ENCODE results near the gene BMP5. TPM values are rescaled to one million over a fixed set of nuclear protein-coding genes. Genes with fewer than 3 reads are reported as not detected.

BMP5 gene
- total and polyA plus RNA-seq, 2 donors (not counting 1 experiment from before 2014, with no cell fraction given) = 1.5 TPM; not detected in 1

GRCh38 chr6:55729665-55730064 is 145.7 kb downstream of the BMP5 start:
- DNase-seq (ENCODE audit: low read depth in 2 of 2) = no peak
- H3K79me2 ChIP-seq (ENCODE audit: control insufficient read depth, insufficient read depth, low read length) = no peaks in the 10 kb centered on the region
- H3K36me3 ChIP-seq (ENCODE audit: control insufficient read depth, insufficient read depth, low read length) = no peaks in the 10 kb centered on the region
- no peak overlapping the region for H3K4me2 ChIP-seq (ENCODE audit: extremely low read depth, insufficient read depth, low read length)
- no peak overlapping the region for H2AFZ ChIP-seq (ENCODE audit: low read length)
- no peaks in the 10 kb centered on the region for H3K4me1 ChIP-seq (ENCODE audit: control insufficient read depth, extremely low read depth, insufficient read depth, low read length)
- H3K9ac ChIP-seq (ENCODE audit: insufficient read depth, low read length) = no peak overlapping the region
- TF ChIP-seq EZH2 (IDR thresholded peaks at IDR 0.05; ENCODE audit: low read length, missing control alignments) (no peak), CTCF (conservative IDR thresholded peaks at IDR 0.05 in 1 of 2, IDR thresholded peaks at IDR 0.05 in 1 of 2; ENCODE audit: low read depth in 1 of 2, low read length in 2 of 2) (no peak)
- no peaks in the 10 kb centered on the region for H4K20me1 ChIP-seq (ENCODE audit: control insufficient read depth, extremely low read depth, insufficient read depth, low read length)
- no peak overlapping the region for H3K4me3 ChIP-seq (replicated peaks in 1 of 4; ENCODE audit: control extremely low read depth in 1 of 4, insufficient read depth in 1 of 4, low read depth in 3 of 4, low read length in 4 of 4)
- no peaks in the 10 kb centered on the region for H3K9me3 ChIP-seq (ENCODE audit: control insufficient read depth, insufficient read depth, low read depth, low read length)
- H3K27me3 ChIP-seq (ENCODE audit: control insufficient read depth, insufficient read depth, low read length) = no peaks in the 10 kb centered on the region
- no peak overlapping the region for H3K27ac ChIP-seq (ENCODE audit: insufficient read depth, low read length)

GRCh38 chr6:55726144-55726543 is 149.2 kb downstream of the BMP5 start:
- H3K4me2 ChIP-seq (ENCODE audit: extremely low read depth, insufficient read depth, low read length) = no peak overlapping the region
- no peak overlapping the region for H3K4me3 ChIP-seq (replicated peaks in 1 of 4; ENCODE audit: control extremely low read depth in 1 of 4, insufficient read depth in 1 of 4, low read depth in 3 of 4, low read length in 4 of 4)
- no peaks in the 10 kb centered on the region for H3K9me3 ChIP-seq (ENCODE audit: control insufficient read depth, insufficient read depth, low read depth, low read length)
- H3K9ac ChIP-seq (ENCODE audit: insufficient read depth, low read length) = no peak overlapping the region
- no peak overlapping the region for H3K27ac ChIP-seq (ENCODE audit: insufficient read depth, low read length)
- no peaks in the 10 kb centered on the region for H3K27me3 ChIP-seq (ENCODE audit: control insufficient read depth, insufficient read depth, low read length)
- H2AFZ ChIP-seq (ENCODE audit: low read length) = no peak overlapping the region
- peak in 1 of 2 donors; percentile 5 for DNase-seq (ENCODE audit: low read depth in 2 of 2)
- no peaks in the 10 kb centered on the region for H3K36me3 ChIP-seq (ENCODE audit: control insufficient read depth, insufficient read depth, low read length)
- TF ChIP-seq EZH2 (IDR thresholded peaks at IDR 0.05; ENCODE audit: low read length, missing control alignments) (no peak), CTCF (conservative IDR thresholded peaks at IDR 0.05 in 1 of 2, IDR thresholded peaks at IDR 0.05 in 1 of 2; ENCODE audit: low read depth in 1 of 2, low read length in 2 of 2) (no peak)
- no peaks in the 10 kb centered on the region for H3K4me1 ChIP-seq (ENCODE audit: control insufficient read depth, extremely low read depth, insufficient read depth, low read length)
- no peaks in the 10 kb centered on the region for H3K79me2 ChIP-seq (ENCODE audit: control insufficient read depth, insufficient read depth, low read length)
- H4K20me1 ChIP-seq (ENCODE audit: control insufficient read depth, extremely low read depth, insufficient read depth, low read length) = no peaks in the 10 kb centered on the region

DNA sequence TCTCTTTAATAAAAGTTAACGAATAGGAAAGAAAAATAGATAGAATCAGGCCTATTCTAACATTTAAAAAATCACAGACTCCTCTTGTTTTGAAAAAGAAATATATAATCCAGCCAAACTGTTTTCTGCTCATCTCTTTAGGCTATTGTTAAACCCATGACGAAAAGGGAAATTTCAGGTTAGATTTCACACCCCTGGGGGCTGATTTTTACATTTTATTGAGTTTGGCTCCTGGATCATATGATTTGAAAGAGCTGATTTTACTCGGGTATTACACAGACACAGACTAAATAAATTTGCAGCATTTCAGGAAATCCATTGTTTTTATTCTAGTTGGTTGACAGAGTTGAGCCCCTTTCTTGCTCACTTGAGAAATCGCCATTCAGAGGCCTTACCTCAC is 160.6 kb downstream of the BMP5 start:
- no peaks in the 10 kb centered on the region for H4K20me1 ChIP-seq (ENCODE audit: control insufficient read depth, extremely low read depth, insufficient read depth, low read length)
- H3K79me2 ChIP-seq (ENCODE audit: control insufficient read depth, insufficient read depth, low read length) = no peaks in the 10 kb centered on the region
- H3K27ac ChIP-seq (ENCODE audit: insufficient read depth, low read length) = no peak overlapping the region

More for the DNA sequence above, 160.6 kb downstream of the BMP5 start:
- H2AFZ ChIP-seq (ENCODE audit: low read length) = no peak overlapping the region
- H3K4me2 ChIP-seq (ENCODE audit: extremely low read depth, insufficient read depth, low read length) = no peak overlapping the region
- H3K9ac ChIP-seq (ENCODE audit: insufficient read depth, low read length) = no peak overlapping the region
- DNase-seq (ENCODE audit: low read depth in 2 of 2) = no peak
- no peak for TF ChIP-seq EZH2 (IDR thresholded peaks at IDR 0.05; ENCODE audit: low read length, missing control alignments)
- no peak for TF ChIP-seq CTCF (conservative IDR thresholded peaks at IDR 0.05 in 1 of 2, IDR thresholded peaks at IDR 0.05 in 1 of 2; ENCODE audit: low read depth in 1 of 2, low read length in 2 of 2)
- H3K4me1 ChIP-seq (ENCODE audit: control insufficient read depth, extremely low read depth, insufficient read depth, low read length) = no peaks in the 10 kb centered on the region
- no peaks in the 10 kb centered on the region for H3K9me3 ChIP-seq (ENCODE audit: control insufficient read depth, insufficient read depth, low read depth, low read length)
- no peaks in the 10 kb centered on the region for H3K36me3 ChIP-seq (ENCODE audit: control insufficient read depth, insufficient read depth, low read length)
- H3K4me3 ChIP-seq (replicated peaks in 1 of 4; ENCODE audit: control extremely low read depth in 1 of 4, insufficient read depth in 1 of 4, low read depth in 3 of 4, low read length in 4 of 4) = no peak overlapping the region
- no peaks in the 10 kb centered on the region for H3K27me3 ChIP-seq (ENCODE audit: control insufficient read depth, insufficient read depth, low read length)
